GM19239 (cell line): ENCODE measurements around the gene DES.

Experiments
- DNase-seq: peaks from one replicate; pipeline ENCODE4 v3.0.0; 2011; ENCODE audit warnings: low spot score; ENCODE audit not compliant: insufficient read length
- FAIRE-seq: peaks from 2 replicates; lab custom pipeline; 2011; peaks lifted over from hg19 to GRCh38; lab: Jason Lieb, UNC

The DES gene

DNA sequence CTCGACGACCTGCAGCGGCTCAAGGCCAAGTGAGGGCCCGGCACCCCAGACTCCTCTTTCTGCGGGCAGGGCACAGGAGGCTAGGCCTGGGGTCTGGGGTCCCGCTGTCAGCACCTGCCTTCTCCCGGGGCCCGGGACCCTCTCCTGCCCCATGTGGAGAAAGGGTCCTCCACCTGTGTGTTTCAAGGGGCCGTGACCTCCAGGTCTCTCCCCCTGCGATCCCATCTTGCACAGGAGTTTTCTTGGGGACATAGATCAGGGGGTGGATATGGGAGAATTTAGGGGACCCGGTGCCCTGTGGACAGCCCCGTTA lies 791 bp downstream of the DES start:
- DNase-seq = no peak
- FAIRE-seq = no peak

DNA sequence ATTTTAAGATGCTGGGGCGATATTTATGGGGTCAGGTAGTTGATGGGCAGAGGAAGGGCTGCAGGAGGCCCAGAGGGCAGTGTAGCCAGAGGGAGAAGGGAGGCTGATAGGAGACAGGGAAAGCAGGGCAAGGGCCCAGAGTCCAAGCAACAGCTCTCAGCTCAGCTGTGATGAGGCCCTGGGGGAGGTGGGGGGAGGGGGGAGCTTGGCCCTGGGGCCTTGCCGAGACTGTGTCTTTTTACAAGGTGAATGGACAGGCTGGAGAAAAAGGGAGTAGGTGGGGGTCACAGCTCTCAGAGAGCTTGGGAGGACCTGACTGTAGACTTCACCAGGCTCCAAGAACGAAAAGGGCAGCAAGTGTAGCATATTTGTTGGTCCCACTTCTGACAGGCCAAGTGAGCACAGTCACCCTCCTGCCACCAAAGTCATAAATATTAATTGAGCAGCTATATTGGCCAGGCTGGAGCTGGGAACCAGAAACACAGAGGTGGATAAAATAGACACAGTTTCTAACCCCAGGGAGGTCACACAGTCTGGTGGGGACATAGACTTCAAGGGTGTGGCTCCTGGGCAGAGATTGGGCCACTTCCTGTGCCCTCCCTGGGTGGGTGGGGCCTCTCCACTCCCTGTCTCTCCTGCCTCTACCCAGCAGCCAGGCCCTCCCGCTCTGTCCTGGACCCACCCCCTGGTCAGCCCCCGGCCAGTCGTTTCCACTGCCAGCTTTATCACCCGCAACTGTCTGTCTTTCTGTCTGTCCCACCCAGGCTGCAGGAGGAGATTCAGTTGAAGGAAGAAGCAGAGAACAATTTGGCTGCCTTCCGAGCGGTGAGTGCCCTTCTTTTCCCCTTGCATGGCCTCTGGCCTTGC lies 1.4 kb downstream of the DES start:
- FAIRE-seq (no peak), DNase-seq (no peak)

DNA sequence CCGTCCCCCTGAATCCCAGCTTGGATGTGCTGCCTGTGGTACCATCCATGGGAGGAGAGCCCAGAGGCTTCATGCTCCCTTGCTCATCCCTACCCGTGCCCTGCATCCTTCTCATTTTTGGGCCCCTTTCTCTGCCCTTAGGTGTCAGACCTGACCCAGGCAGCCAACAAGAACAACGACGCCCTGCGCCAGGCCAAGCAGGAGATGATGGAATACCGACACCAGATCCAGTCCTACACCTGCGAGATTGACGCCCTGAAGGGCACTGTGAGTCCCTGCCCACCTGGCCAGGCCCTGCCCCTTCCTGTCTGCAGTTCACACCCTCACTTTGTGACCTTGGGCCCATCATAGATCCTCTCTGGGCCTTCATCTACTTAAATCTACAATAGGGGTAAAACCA lies 2.5 kb downstream of the DES start:
- no peak for DNase-seq
- FAIRE-seq = no peak

DNA sequence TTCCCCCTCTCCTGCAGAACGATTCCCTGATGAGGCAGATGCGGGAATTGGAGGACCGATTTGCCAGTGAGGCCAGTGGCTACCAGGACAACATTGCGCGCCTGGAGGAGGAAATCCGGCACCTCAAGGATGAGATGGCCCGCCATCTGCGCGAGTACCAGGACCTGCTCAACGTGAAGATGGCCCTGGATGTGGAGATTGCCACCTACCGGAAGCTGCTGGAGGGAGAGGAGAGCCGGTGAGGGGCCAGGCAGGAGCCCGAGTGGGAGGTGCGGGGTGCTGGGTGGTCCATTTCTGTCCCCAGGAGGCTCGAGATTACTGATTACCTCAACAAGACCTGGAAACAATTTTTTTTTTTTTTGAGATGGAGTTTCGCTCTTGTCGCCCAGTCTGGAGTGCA lies 3.1 kb downstream of the DES start:
- FAIRE-seq (no peak), DNase-seq (no peak)

DNA sequence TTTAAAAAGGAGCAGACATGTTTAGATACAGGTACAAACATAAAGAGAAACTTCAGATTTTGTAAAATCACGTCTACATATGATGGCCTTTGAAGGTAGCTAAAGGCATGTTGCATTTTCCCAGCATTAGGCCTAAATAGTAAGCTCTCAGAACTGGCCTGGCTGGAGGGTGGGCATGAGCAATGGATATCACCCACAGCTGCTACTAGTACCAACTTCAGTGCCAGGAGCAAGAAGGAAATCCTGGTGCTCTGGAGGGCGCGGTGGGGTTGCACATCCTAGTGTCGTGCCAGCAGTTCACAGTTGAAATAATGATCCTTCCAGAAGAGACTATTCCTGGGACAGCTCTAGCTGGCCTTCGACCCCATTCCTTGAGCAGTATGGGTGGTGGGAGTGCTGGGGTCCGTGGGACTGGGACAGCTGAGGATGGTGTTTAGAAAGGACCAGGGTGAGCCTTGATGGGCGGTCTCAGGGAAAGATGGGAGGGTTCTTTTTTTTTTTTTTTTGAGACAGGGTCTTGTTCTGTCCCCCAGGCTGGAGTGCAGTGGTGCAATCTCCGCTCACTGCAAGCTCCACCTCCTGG lies 4.9 kb downstream of the DES start:
- no peak for DNase-seq
- FAIRE-seq = no peak

DNA sequence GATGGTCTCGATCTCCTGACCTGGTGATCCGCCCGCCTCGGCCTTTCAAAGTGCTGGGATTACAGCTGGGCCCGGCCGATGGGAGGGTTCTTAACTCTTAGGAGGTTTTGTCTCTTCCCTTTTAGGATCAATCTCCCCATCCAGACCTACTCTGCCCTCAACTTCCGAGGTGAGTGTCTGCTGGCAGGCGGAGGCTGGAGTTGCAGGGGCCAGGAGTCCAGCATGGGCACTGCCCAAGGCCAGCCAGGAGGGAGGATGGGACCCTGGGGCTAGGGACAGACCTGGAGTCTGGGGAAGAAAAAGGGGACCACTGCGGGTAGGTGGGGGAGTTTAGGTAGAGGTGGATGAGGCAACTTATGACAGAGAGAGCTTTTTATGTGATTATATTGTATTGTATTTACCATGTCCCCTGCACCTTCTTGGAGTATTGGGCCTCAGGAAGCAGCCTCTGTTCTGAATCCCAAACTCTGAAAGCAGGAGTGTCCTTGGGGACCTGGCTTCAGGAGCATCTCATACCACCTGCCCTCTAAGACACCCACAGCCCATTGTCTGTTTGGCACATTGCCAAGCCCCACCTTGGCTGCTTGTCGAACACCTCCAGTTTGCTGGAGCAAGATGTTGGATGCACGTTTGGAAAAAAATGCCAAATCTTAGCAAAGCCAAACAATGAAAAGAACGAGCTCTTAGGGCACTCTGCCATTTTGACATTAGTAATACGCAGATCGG lies 5.6 kb downstream of the DES start:
- no peak for DNase-seq
- no peak for FAIRE-seq

DNA sequence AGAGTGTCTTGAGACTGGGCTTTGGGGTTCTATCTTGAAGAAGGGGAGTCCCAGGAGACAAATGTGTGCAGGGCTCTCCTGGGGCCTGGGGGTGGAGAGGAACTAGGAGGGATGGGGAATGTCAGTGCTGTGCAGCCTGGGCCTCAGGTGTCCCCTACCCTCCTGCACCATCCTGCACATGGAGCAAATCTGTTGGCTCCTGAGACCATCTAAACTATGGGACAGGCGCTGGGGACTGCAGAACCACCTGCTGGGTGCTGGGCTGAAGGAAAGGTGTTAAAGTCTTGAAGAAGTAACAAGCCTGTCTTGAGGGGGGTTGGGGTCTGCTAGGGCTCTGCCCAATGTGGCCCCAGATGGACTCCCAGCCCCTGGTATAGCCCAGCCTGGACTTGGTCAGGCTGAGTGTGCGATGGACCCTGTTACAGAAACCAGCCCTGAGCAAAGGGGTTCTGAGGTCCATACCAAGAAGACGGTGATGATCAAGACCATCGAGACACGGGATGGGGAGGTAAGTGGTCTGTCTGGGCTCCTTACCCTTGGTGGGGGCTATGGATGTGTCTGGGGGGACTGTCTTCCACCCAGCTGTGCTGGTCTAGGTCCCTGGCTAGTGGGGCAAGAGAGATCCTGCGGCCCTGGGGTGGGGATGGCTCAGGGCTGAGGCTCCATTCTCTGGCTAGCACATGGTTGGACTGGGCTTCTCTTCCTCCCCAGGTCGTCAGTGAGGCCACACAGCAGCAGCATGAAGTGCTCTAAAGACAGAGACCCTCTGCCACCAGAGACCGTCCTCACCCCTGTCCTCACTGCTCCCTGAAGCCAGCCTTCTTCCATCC lies 7.3 kb downstream of the DES start:
- no peak for FAIRE-seq

DNA sequence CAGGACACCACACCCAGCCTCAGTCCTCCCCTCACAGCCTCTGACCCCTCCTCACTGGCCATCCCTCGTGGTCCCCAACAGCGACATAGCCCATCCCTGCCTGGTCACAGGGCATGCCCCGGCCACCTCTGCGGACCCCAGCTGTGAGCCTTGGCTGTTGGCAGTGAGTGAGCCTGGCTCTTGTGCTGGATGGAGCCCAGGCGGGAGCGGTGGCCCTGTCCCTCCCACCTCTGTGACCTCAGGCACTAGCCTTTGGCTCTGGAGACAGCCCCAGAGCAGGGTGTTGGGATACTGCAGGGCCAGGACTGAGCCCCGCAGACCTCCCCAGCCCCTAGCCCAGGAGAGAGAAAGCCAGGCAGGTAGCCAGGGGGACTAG lies 7.9 kb downstream of the DES start:
- no peak for DNase-seq
- no peak for FAIRE-seq

More for the DNA sequence above, 7.3 kb downstream of the DES start:
- no peak for DNase-seq

DNA sequence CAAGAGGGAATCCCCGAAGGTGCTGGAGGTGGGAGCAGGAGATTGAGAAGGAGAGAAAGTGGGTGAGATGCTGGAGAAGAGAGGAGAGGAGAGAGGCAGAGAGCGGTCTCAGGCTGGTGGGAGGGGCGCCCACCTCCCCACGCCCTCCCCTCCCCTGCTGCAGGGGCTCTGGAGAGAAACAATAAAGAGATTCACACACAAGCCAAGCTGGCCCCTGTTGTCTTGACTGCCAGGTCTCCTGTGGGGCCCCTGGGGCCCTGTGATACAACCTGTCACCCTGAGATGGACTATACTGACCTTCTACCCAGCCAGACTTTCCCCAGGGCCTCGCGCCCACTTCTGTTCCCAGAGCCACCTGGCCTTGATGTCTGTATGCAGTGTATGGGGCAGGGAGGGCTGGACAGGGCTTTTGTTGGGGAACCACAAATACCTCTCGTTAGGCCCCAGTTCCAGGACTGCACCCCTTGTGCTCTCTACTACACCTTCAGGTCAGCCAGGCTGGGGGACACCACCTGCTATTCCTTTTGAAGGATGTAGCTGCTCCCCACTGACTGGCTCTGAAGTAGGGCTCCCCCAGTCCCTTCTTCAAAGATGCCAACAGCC lies 8.5 kb downstream of the DES start:
- FAIRE-seq = no peak
- no peak for DNase-seq

DNA sequence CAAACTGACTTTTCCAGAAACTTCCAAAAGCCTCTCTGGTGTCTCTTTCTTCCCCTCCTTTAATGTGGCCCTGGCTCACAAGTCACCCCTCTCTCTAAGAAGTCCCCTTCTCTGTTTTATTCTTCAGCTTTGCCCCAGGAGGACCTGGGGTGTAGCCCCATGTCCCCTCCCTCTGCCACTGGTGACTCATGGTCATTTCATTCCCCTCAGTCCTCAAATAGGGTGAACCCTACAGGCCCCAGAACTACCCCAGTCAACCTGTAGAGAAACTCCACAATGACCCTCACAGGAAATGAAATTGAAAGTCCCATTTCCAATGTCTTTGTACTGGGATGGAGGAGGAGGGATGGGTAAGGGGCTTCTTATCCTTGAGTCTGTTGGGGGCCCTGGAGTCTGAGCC lies 10.3 kb downstream of the DES start:
- no peak for DNase-seq
- FAIRE-seq = no peak

DNA sequence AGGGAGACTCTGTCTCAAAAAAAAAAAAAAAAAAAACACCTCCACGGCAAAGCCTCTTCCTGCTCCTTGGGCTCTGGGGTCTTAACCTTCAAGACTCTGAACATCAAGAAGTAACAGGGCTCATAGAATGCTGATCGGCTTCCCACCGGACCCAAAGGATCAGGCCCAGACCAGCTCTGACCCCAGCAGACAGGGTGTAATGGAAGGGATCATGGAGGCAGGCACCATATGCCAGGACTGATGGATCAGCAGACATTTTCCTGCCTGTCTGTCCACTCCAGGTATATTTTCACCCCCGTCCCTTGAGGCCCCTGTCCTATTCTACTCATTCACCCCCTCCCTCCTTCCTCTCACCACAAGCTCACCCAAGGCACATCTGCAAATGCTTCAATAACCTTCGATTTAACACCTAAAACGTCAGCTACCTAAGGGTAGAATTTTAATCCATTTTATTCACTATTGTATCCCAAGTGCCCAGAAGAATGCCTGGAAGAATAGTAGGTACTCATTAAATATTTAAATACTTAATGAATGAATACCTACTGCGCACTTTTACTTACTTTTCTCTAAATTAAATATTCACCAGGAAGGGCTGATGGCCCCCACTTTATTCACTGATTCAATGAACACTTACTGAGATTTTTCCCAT lies 11.9 kb downstream of the DES start:
- DNase-seq = no peak
- FAIRE-seq = no peak

DNA sequence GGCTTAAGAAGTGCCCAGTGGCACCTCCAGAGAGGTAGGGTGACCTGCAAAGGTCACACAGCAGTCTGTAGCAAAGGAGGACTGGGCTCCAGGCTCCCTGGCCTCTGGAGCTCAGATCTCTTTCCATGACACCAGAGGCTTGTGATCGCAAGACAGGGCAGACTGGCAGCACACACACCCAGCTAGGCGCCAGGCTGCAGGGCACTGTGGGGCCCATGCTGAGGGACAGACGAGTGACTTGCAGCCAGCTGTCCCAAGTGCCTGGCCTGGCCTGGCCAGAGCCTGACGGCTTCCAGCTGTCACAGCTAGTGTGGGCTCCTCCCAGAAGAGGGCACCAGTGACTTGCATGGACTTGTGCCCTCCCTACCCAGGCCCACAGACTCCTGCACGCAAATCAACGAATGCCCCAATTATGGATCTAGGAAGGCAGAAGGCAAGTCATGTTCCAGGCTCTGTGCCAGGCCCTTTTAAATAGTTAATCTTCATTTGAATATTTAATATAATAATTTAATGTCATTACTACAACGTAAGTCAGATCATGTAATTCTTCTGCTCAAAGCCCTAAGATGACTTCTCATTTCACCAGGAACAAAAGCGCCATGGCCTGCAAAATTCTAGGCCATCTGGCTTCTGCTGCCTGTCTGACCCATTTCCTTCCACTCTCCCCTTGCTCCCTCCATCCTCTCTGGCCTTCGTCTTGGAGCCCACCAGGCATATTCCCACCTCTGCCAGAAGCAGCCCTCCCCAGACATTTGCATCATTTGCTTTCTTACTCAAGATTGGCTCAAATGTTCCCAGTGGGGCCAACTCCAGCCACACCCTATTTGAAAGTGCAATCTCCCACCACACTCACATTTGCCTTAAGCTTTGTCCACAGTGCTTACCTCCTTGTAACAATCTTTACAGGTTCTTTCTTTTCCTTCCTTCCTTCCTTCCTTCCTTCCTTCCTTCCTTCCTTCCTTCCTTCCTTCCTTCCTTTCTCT lies 12.7 kb downstream of the DES start:
- DNase-seq (no peak), FAIRE-seq (no peak)

DNA sequence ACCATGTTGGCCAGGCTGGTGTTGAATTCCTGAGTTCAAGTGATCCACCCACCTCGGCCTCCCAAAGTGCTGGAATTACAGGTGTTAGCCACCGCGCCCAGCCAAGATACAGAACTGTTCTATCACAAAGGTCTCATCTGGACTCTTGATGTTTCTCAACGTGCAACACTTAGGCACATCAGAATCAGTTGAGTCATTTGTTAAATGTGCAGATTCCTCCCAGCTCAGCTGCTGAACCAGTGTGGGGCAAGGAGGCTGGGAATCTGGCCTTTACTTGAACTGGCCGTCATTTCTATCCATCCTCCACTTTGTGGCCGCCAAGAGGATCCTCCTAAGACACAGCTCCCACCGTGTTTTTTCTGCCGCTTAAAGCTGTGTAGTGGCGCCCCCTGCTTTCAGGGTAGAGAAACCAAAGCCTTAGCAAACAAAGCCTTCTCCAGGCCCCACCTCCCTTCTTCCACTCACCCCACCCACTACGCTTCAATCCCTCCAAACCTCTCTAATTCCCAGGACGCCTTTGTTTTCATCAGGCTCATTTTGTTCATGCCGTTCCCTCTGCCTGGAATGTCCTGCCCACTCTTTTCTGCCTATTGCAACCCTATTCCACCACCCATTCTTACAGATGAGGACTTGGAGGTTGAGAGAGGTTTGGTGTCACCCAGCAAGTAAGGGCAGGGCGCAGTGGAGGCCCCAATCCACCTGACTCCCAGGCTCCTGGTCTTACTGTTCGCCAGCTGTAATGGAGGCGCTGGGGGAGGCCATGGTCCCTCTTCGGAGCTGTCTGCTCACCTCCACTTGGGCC lies 15.7 kb downstream of the DES start:
- DNase-seq (no peak), FAIRE-seq (no peak)

DNA sequence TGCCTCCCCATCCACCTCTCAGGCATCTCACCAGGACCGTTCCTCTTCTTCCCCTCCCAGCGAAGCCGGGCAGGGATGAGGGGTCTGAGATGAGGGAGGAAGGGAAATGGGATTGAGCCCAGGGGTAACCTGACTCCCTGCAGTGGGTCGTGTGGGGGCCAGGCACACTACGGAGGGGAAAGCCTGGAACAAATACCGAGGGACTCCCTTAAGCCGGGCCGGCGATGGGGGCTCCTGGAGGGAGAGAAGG lies 16.2 kb downstream of the DES start:
- no peak for FAIRE-seq
- no peak for DNase-seq

DNA sequence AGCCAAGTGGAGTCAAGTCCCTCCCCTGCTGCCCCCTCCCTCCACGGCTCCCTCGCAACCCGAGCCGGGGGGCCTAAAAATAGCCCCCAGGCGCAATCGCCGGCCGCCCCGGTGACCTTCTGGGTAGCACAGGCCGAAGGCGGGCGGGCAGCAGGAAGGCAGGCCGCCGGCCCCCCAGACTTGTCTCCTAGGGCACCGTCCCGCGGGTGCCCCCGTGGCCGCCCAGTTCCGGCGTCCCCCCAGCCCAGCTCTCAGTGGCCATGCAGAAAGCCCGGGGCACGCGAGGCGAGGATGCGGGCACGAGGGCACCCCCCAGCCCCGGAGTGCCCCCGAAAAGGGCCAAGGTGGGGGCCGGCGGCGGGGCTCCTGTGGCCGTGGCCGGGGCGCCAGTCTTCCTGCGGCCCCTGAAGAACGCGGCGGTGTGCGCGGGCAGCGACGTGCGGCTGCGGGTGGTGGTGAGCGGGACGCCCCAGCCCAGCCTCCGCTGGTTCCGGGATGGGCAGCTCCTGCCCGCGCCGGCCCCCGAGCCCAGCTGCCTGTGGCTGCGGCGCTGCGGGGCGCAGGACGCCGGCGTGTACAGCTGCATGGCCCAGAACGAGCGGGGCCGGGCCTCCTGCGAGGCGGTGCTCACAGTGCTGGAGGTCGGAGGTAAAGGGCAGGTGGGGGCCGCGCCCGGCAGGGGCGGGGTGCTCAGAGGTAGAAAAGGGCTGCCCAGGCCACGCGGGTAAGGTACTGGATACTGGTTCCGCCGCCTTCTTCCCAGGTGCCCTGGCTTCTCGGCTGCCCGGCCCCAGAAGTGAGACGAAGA lies 16.7 kb downstream of the DES start, which contains the start of gene SPEG:
Gene SPEG, plus strand, starts transcription at position 126 of the 808 bp plus-strand sequence. Its CDS starts 135 bp downstream, at position 261.
- DNase-seq (no peak), FAIRE-seq (no peak)

DNA sequence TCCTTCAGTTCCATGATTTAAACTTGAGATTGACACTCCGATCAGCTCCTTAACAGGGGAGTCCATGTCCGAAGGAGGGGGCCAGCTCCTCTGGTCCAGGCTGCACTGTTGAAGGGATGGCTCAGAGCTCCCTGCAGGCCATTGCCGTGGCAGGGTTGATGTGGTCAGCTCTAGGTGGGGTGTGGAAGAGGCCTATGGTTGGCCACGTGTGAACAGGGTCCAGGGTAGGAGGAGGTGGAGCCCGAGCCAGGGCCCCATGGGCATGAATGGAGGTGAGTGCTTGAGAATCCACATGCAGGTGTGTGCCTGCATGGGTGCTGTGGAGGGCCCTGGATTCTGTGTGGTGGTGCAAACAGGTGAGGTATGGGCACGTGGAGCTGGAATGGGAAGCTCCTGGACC lies 17.5 kb downstream of the DES start:
- FAIRE-seq (no peak), DNase-seq (no peak)

DNA sequence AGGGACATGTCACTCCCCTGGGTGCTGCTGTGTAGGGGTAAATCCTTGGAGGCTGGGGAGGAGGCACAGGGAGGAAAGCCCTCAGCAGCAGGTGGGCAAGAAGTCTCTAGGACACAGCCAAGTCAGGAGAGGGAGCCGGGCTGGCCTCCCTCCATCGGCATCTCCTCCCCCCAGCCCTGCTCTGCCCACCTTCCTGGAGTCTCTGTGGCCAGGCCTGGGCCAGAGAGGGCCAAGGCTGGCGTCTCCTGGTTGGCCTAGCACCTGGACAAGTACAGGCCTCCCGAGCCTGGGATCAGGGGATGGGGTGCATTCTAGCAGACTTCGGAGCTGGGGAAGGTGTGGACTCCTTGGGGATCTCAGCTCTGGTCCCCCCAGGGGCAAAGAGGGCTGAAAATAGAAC lies 18.3 kb downstream of the DES start:
- DNase-seq (no peak), FAIRE-seq (no peak)
